ENCODE measurements around the gene ZC3H13.

GRCh38 chr13:46082324-46082723, 29.8 kb upstream of the ZC3H13 start:
- TF ChIP-seq CTCF (conservative IDR thresholded peaks at IDR 0.05; ENCODE audit: low read length) (no peak), EZH2phosphoT487 (IDR thresholded peaks at IDR 0.05; ENCODE audit: borderline replicate concordance, low read depth, low read length) (no peak)

All from OCI-LY7 (cell line).